Suprapubic skin (tissue), 3 donors: ENCODE measurements around the gene DCUN1D3.

Experiments used
- CTCF ChIP-seq, 2 donors: fragments of 200-600 bp in 1 of 2; fragments of 450-650 bp in 1 of 2; sonication (generic) in 1 of 2; IDR thresholded peaks; one replicate each; pipeline ENCODE4 v1.5.1; 2016 to 2019; ENCODE audit warnings: antibody characterized with exemption in 2 of 2, mild to moderate bottlenecking in 1 of 2, moderate library complexity in 1 of 2
- POLR2A ChIP-seq, 2 donors: fragments of 450-650 bp; IDR thresholded peaks; one replicate each; pipeline ENCODE4 v1.6.1; 2017; ENCODE audit warnings: antibody characterized with exemption in 2 of 2, mild to moderate bottlenecking in 2 of 2, moderate library complexity in 2 of 2

GRCh38 chr16:20916942-20917341, 16.8 kb upstream of the DCUN1D3 start:
- TF ChIP-seq POLR2A (IDR thresholded peaks at IDR 0.05) (no peak), CTCF (IDR thresholded peaks at IDR 0.05) (no peak)
